ENCODE data around the gene NYNRIN.

NYNRIN gene

DNA sequence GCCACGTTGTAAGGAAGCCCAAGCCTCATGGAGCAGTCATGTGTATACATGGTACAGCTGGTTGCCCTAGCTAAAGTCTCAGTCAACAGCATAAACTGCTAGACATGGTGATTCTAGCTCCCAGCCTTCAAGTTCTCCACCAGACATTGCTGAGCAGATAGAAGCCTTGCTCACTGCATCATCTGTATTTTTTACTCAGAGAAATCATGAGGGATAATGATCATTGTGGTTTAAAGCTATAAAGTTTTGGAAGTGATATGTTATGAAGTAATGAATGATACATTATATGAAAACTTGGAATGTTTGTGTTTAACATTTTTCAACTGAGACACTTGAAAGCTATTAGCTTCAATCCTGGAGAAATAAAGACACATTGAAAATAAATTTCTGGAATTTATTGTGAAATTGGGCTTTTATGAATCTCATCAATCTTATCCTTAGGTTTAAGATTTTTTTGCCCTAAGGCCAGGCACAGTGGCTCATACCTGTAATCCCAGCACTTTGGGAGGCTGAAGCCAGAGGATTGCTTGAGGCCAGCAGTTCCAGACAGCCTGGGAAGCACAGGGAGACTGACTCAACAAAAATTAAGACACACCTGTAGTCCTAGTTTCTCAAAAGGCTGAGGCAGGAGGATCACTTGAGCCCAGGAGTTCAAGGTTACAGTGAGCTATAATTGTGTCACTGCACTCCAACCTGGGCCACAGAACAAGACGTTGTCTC lies 36.4 kb upstream of the NYNRIN start:
- H3K4me3 ChIP-seq (ENCODE audit: low read depth in 1 of 5, low read length in 5 of 5), result no peak overlapping the region
- no peaks in the 10 kb centered on the region for H3K9me3 ChIP-seq (ENCODE audit: control insufficient read depth in 5 of 5, low read length in 5 of 5)
- no peaks in the 10 kb centered on the region for H3K27me3 ChIP-seq (ENCODE audit: control insufficient read depth in 5 of 5, insufficient read depth in 4 of 5, low read length in 5 of 5)
- H3K4me1 ChIP-seq (ENCODE audit: control insufficient read depth in 5 of 5, insufficient read depth in 5 of 5, low read length in 5 of 5), result peaks cover 0 to 23% (median 20%) of the 10 kb centered on the region in 5 donors
- H3K9ac ChIP-seq (ENCODE audit: low read length in 5 of 5), result no peak overlapping the region
- no peaks in the 10 kb centered on the region for H3K36me3 ChIP-seq (ENCODE audit: control insufficient read depth in 5 of 5, insufficient read depth in 5 of 5, low read length in 5 of 5)
- H3K27ac ChIP-seq (ENCODE audit: low read depth, low read length), result no peak overlapping the region

DNA sequence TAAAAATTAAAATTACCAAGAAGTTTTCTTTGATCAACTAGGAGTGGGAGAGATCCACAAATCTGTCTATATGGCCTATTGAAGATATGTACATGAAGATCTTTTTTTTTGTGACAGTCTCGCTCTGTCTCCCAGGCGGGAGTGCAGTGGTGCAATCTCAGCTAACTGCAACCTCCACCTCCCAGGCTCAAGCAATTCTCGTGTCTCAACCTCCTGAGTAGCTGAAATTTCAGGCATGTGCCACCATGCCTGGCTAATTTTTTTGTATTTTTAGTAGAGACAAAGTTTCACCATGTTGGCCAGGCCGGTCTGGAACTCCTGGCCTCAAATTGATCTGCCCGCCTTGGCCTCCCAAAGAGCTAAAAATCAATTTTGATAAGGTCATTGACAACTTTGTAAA lies 35.4 kb upstream of the NYNRIN start:
- H3K4me3 ChIP-seq (ENCODE audit: low read depth in 1 of 5, low read length in 5 of 5), result no peak overlapping the region
- H3K27me3 ChIP-seq (ENCODE audit: control insufficient read depth in 5 of 5, insufficient read depth in 4 of 5, low read length in 5 of 5), result no peaks in the 10 kb centered on the region
- no peak overlapping the region for H3K9ac ChIP-seq (ENCODE audit: low read length in 5 of 5)
- no peaks in the 10 kb centered on the region for H3K36me3 ChIP-seq (ENCODE audit: control insufficient read depth in 5 of 5, insufficient read depth in 5 of 5, low read length in 5 of 5)
- H3K9me3 ChIP-seq (ENCODE audit: control insufficient read depth in 5 of 5, low read length in 5 of 5), result no peaks in the 10 kb centered on the region
- H3K27ac ChIP-seq (ENCODE audit: low read depth, low read length), result no peak overlapping the region
- peaks cover 0 to 32% (median 27%) of the 10 kb centered on the region in 5 donors for H3K4me1 ChIP-seq (ENCODE audit: control insufficient read depth in 5 of 5, insufficient read depth in 5 of 5, low read length in 5 of 5)

DNA sequence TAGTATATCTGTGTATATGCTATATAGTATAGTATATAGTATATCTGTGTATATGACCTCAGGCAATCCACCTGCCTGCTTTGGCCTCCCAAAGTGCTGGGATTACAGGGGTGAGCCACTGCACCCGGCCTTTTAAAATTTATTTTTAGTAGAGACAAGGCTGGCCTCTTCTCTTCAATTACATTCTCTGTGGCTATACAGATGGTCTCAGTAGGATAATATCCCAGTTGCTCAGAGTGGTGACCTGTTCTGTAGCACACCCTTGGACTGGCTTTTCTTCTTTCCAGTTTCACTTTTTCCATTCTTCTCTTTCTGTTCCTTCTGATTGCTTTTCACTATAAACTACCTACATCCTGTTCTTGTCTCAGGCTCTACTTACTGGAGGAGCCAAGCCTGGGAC lies 34.0 kb upstream of the NYNRIN start:
- Histone ChIP-seq H3K9ac (ENCODE audit: low read length in 5 of 5) (no peak overlapping the region), H3K4me1 (ENCODE audit: control insufficient read depth in 5 of 5, insufficient read depth in 5 of 5, low read length in 5 of 5) (peaks cover 0 to 37% (median 32%) of the 10 kb centered on the region in 5 donors), H3K9me3 (ENCODE audit: control insufficient read depth in 5 of 5, low read length in 5 of 5) (no peaks in the 10 kb centered on the region), H3K27ac (ENCODE audit: low read depth, low read length) (peak overlapping the region; percentile 89), H3K27me3 (ENCODE audit: control insufficient read depth in 5 of 5, insufficient read depth in 4 of 5, low read length in 5 of 5) (no peaks in the 10 kb centered on the region), H3K36me3 (ENCODE audit: control insufficient read depth in 5 of 5, insufficient read depth in 5 of 5, low read length in 5 of 5) (no peaks in the 10 kb centered on the region), H3K4me3 (ENCODE audit: low read depth in 1 of 5, low read length in 5 of 5) (no peak overlapping the region)

DNA sequence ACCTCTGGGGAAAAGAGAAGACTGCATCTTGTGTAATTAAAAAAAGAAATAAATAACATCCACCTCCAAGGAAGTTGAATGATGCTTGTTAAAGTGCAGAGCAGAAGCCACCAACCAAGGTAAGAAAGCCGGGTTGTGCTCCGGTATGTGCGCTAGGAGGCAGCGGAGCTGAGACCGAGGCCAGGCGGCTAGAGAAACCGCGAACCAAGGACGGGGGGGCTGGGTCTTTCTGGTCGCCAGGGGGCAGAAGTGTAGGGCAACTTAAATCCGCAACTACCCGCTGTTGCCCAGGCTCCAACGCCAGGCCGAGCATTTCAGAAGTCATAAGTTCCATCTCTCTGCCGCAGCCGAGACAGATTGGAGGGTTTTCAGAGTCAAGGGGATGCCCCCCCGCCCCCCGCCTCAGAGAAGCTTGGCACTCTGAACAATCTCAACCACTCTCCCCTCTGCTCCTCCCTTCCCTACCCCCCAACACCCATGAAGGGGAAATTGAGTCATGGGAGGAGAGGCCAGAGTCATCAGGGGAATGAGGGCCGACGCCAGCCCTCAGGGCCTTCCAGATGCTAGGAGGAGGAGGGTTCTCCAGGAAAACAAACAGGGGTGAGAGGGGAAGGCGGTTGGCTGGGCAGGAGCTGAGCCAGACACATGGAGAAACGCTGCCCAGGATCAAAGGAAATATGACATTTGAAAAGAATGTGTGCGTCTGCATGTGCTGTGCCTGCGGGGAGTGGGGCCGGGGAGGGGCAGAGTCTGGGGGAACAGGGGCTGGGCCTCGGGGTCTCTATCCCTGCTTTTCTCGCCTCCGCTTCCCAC lies 33.0 kb upstream of the NYNRIN start:
- Histone ChIP-seq H3K27me3 (ENCODE audit: control insufficient read depth in 5 of 5, insufficient read depth in 4 of 5, low read length in 5 of 5) (no peaks in the 10 kb centered on the region), H3K36me3 (ENCODE audit: control insufficient read depth in 5 of 5, insufficient read depth in 5 of 5, low read length in 5 of 5) (no peaks in the 10 kb centered on the region), H3K27ac (ENCODE audit: low read depth, low read length) (peak overlapping the region; percentile 89), H3K9me3 (ENCODE audit: control insufficient read depth in 5 of 5, low read length in 5 of 5) (no peaks in the 10 kb centered on the region), H3K4me1 (ENCODE audit: control insufficient read depth in 5 of 5, insufficient read depth in 5 of 5, low read length in 5 of 5) (peaks cover 0 to 37% (median 32%) of the 10 kb centered on the region in 5 donors), H3K9ac (ENCODE audit: low read length in 5 of 5) (peak overlapping the region; percentile 14 to 68 (median 48)), H3K4me3 (ENCODE audit: low read depth in 1 of 5, low read length in 5 of 5) (peak overlapping the region; percentile 45 to 60 (median 53))

DNA sequence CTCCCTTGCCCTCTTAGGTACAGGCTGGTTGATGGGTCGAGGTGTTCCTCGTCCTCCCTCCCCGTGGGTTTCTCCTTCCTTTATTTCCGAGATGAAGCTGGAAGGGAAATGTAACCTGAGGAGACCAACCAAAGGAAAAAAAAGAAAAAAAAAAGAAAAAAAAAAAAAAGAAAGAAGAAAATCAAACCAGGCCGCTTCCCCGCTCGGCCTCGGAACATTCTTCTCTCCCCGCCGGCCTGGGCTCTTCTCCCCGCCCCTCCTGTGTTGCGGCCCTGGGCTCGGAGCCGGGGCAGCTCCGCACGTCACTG lies 32.4 kb upstream of the NYNRIN start:
- peak overlapping the region; percentile 89 for H3K27ac ChIP-seq (ENCODE audit: low read depth, low read length)
- no peaks in the 10 kb centered on the region for H3K36me3 ChIP-seq (ENCODE audit: control insufficient read depth in 5 of 5, insufficient read depth in 5 of 5, low read length in 5 of 5)
- peak overlapping the region; percentile 45 to 60 (median 53) for H3K4me3 ChIP-seq (ENCODE audit: low read depth in 1 of 5, low read length in 5 of 5)
- peaks cover 0 to 40% (median 32%) of the 10 kb centered on the region in 5 donors for H3K4me1 ChIP-seq (ENCODE audit: control insufficient read depth in 5 of 5, insufficient read depth in 5 of 5, low read length in 5 of 5)
- H3K9ac ChIP-seq (ENCODE audit: low read length in 5 of 5), result peak overlapping the region; percentile 10 to 68 (median 40)
- no peaks in the 10 kb centered on the region for H3K27me3 ChIP-seq (ENCODE audit: control insufficient read depth in 5 of 5, insufficient read depth in 4 of 5, low read length in 5 of 5)
- no peaks in the 10 kb centered on the region for H3K9me3 ChIP-seq (ENCODE audit: control insufficient read depth in 5 of 5, low read length in 5 of 5)

DNA sequence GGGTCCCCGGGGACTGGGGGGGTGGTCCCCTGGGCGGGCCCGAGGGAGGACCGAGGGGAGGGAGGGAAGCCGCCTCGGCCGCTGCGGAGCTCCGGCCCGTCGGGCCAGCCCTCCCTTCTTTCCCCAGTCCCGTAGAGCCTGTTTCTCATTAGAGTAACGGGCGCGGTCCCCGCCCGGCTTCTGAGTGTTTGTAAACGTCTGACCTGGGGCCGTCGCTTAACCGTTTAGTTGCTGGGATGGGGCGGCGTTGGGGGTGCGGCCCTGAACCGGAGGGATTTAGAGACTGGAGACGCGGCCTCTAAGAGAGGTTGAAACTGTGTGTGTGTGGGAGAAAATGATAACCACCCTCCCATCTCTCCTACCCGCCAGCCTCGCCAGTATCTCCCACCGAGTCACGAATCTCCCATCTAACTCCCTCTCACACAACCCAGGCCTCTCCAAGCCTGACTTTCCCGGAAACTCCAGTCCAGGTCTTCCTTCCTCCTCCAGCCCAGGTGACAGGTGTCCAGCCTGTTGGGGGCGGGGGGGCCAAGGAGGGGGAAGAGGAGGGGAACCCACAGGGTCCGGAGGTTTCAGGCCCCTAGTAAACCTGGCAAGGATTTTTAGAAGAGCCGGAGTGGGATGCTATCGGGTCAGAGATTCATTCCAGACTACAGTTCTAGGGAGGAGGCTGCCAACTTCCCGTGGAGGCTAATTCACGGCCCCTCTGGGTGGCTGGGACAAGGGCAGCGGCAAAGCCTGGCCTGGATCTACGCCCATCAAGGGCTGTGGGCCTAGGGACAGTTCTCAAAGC lies 31.9 kb upstream of the NYNRIN start:
- H3K4me1 ChIP-seq (ENCODE audit: control insufficient read depth in 5 of 5, insufficient read depth in 5 of 5, low read length in 5 of 5), result peaks cover 0 to 45% (median 32%) of the 10 kb centered on the region in 5 donors
- H3K27me3 ChIP-seq (ENCODE audit: control insufficient read depth in 5 of 5, insufficient read depth in 4 of 5, low read length in 5 of 5), result no peaks in the 10 kb centered on the region
- no peaks in the 10 kb centered on the region for H3K9me3 ChIP-seq (ENCODE audit: control insufficient read depth in 5 of 5, low read length in 5 of 5)
- H3K27ac ChIP-seq (ENCODE audit: low read depth, low read length), result peak overlapping the region; percentile 89
- peak overlapping the region in 4 of 5 donors; percentile 28 to 75 (median 60) for H3K9ac ChIP-seq (ENCODE audit: low read length in 5 of 5)
- peak overlapping the region; percentile 46 to 76 (median 60) for H3K4me3 ChIP-seq (ENCODE audit: low read depth in 1 of 5, low read length in 5 of 5)
- no peaks in the 10 kb centered on the region for H3K36me3 ChIP-seq (ENCODE audit: control insufficient read depth in 5 of 5, insufficient read depth in 5 of 5, low read length in 5 of 5)

DNA sequence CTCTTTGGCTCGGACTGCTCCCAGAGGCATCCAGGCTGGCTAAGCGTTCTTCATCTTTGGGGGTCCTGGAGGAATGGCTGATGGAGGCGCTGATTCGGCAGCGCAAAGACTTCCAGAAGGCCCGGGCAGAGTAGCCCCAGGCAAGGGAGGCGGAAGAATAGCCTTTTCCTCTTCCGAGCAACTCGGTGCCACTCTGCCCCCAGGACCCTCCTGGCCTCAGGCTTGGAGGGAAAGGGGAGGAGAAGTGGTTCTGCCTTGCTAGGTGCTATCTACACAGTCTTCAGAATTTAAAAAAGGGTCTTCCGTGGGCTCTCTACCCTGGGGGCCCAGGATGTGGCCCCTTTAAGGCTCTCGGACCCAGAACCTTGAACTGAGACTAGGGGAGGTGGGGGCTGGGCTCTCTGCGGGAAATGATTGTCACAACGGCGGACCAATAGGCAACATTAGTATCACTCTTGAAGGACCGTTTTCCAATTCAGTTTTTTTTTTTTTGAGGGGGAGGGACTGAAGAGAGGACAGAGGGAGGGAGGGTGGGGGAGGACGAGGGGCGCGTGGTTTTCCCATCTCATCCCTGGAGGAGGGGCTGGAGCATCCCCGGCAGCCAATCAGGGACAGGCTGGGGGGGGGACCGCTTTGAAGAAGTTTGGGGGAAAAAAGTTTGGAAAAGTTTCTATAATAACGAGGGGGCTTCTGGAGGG lies 31.1 kb upstream of the NYNRIN start, which contains the start of gene NFATC4:
TSS of gene NFATC4 (plus strand) at position 671 of the 698 bp plus-strand sequence. CDS start 157 bp downstream, outside the sequence.
- peak within 1 kb of the TSS; percentile 89 for H3K27ac ChIP-seq (ENCODE audit: low read depth, low read length)
- no peaks in the 10 kb centered on the region for H3K9me3 ChIP-seq (ENCODE audit: control insufficient read depth in 5 of 5, low read length in 5 of 5)
- no peaks in the 10 kb centered on the region for H3K27me3 ChIP-seq (ENCODE audit: control insufficient read depth in 5 of 5, insufficient read depth in 4 of 5, low read length in 5 of 5)
- peak within 1 kb of the TSS; percentile 46 to 76 (median 60) for H3K4me3 ChIP-seq (ENCODE audit: low read depth in 1 of 5, low read length in 5 of 5)
- peaks cover 0 to 53% (median 35%) of the 10 kb centered on the region in 5 donors for H3K4me1 ChIP-seq (ENCODE audit: control insufficient read depth in 5 of 5, insufficient read depth in 5 of 5, low read length in 5 of 5)
- no peaks in the 10 kb centered on the region for H3K36me3 ChIP-seq (ENCODE audit: control insufficient read depth in 5 of 5, insufficient read depth in 5 of 5, low read length in 5 of 5)
- H3K9ac ChIP-seq (ENCODE audit: low read length in 5 of 5), result peak within 1 kb of the TSS in 4 of 5 donors; percentile 51 to 75 (median 62)

DNA sequence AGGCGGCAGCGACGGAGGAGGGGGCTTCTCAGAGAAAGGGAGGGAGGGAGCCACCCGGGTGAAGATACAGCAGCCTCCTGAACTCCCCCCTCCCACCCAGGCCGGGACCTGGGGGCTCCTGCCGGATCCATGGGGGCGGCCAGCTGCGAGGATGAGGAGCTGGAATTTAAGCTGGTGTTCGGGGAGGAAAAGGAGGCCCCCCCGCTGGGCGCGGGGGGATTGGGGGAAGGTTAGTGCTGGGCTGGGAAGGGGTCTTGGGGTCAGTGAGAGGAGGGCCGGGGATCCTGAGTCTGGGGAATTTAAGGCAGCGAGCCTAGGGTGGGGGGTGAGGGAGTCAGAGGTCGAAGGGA lies 30.6 kb upstream of the NYNRIN start:
- peak overlapping the region in 4 of 5 donors; percentile 26 to 68 (median 48) for H3K9ac ChIP-seq (ENCODE audit: low read length in 5 of 5)
- H3K4me1 ChIP-seq (ENCODE audit: control insufficient read depth in 5 of 5, insufficient read depth in 5 of 5, low read length in 5 of 5), result peaks cover 0 to 54% (median 35%) of the 10 kb centered on the region in 5 donors
- peak overlapping the region in 4 of 5 donors; percentile 46 to 60 (median 55) for H3K4me3 ChIP-seq (ENCODE audit: low read depth in 1 of 5, low read length in 5 of 5)
- H3K9me3 ChIP-seq (ENCODE audit: control insufficient read depth in 5 of 5, low read length in 5 of 5), result no peaks in the 10 kb centered on the region
- H3K27me3 ChIP-seq (ENCODE audit: control insufficient read depth in 5 of 5, insufficient read depth in 4 of 5, low read length in 5 of 5), result no peaks in the 10 kb centered on the region
- peak overlapping the region; percentile 62 for H3K27ac ChIP-seq (ENCODE audit: low read depth, low read length)
- peaks cover 0 to 2% (median 0%) of the 10 kb centered on the region in 5 donors for H3K36me3 ChIP-seq (ENCODE audit: control insufficient read depth in 5 of 5, insufficient read depth in 5 of 5, low read length in 5 of 5)

DNA sequence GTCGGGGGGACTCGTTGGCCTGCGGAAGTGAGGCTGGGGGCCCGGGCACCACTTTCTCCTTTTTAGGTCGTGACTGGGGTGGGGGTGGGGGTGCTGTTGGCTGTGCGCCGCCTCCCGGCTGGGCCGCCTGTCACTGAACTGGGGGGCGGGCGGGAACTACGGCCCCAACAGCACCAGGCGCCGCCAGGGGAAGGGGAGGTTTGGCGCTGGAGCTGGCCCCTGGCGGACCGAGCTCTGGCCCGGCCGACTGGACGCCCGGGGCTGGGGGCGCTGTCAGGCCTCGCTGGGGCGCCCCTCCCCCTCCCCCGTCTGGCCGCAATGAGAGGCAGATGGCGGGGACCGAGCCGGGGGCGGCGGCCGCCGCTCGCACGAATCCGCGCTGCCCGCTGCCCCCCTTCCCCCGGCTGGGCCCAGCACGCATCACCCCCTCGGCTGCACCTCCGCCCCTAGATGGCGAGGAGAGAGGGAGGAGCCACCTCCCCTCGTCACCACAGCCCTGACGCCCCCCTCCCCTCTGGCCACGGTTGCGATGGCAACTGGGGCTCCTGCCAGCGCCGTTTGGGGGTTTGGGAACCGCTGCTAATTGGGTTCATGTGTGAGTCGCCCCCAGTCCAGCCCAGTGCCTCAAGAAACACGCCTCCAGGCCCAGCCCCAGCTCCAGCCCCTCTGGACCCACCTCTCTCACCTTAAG lies 30.1 kb upstream of the NYNRIN start:
- H3K9ac ChIP-seq (ENCODE audit: low read length in 5 of 5), result peak overlapping the region in 4 of 5 donors; percentile 26 to 68 (median 48)
- peak overlapping the region in 4 of 5 donors; percentile 46 to 60 (median 55) for H3K4me3 ChIP-seq (ENCODE audit: low read depth in 1 of 5, low read length in 5 of 5)
- peaks cover 0 to 7% (median 0%) of the 10 kb centered on the region in 5 donors for H3K36me3 ChIP-seq (ENCODE audit: control insufficient read depth in 5 of 5, insufficient read depth in 5 of 5, low read length in 5 of 5)
- no peaks in the 10 kb centered on the region for H3K27me3 ChIP-seq (ENCODE audit: control insufficient read depth in 5 of 5, insufficient read depth in 4 of 5, low read length in 5 of 5)
- peaks cover 0 to 54% (median 35%) of the 10 kb centered on the region in 5 donors for H3K4me1 ChIP-seq (ENCODE audit: control insufficient read depth in 5 of 5, insufficient read depth in 5 of 5, low read length in 5 of 5)
- H3K9me3 ChIP-seq (ENCODE audit: control insufficient read depth in 5 of 5, low read length in 5 of 5), result no peaks in the 10 kb centered on the region
- H3K27ac ChIP-seq (ENCODE audit: low read depth, low read length), result peak overlapping the region; percentile 62
